Thoracic aorta (tissue), 2 donors: ENCODE data around the gene PRPH. TPM values are rescaled to one million over a fixed set of nuclear protein-coding genes. Genes with fewer than 3 reads are reported as not detected.
A peak's percentile ranks its signal among the peaks of the same experiment; 100 is the strongest.

Experiments used
- ATAC-seq: fragments of 150-250 bp; one replicate; pipeline ENCODE4 v1.8.0; 2017; ENCODE audit warnings: low read depth; ENCODE audit not compliant: insufficient number of reproducible peaks, low FRiP score
- DNase-seq: peaks from one replicate; pipeline ENCODE4 v3.0.0-alpha.2; 2020; ENCODE audit warnings: low spot score
- H3K27ac ChIP-seq, 2 donors: fragments of 200-600 bp; sonication (generic); 1 replicate in 1 of 2; 2 replicates in 1 of 2; pipeline ENCODE4 v1.5.1; 2016; ENCODE audit warnings: mild to moderate bottlenecking in 2 of 2, moderate library complexity in 2 of 2
- H3K27me3 ChIP-seq: fragments of 200-600 bp; sonication (generic); replicated peaks from 2 replicates; pipeline ENCODE4 v1.6.0; 2016; ENCODE audit warnings: mild to moderate bottlenecking; ENCODE audit not compliant: insufficient read depth
- H3K36me3 ChIP-seq: fragments of 200-600 bp; sonication (generic); one replicate; pipeline ENCODE4 v1.5.1; 2016
- H3K4me1 ChIP-seq, 2 donors: fragments of 200-600 bp; sonication (generic); 1 replicate in 1 of 2; 2 replicates in 1 of 2; pipeline versions ENCODE4 v1.5.1 to v1.6.0; 2016; ENCODE audit warnings: low read depth in 2 of 2, mild to moderate bottlenecking in 1 of 2; ENCODE audit not compliant: control insufficient read depth in 1 of 2
- H3K4me3 ChIP-seq: fragments of 200-600 bp; sonication (generic); 2 replicates; pipeline ENCODE4 v1.5.1; 2016; ENCODE audit warnings: mild to moderate bottlenecking
- H3K9me3 ChIP-seq: fragments of 200-600 bp; sonication (generic); 2 replicates; pipeline ENCODE4 v1.5.1; 2016
- CTCF ChIP-seq: fragments of 200-600 bp; sonication (generic); IDR thresholded peaks from one replicate; pipeline ENCODE4 v1.5.1; 2019; ENCODE audit warnings: antibody characterized with exemption
- total RNA-seq, 2 donors: library from RNA; depleted of rRNA; stranded (reverse); fragments of >200 nt; gene quantifications; one replicate each; pipeline versions ENCODE4 v1.1.0 to v1.2.3, GENCODE V29; 2016

PRPH gene
- total RNA-seq, 2 donors from 2014 or later: 2.5 TPM; not detected in 1

GRCh38 chr12:49294804-49295081 is 204 bp upstream of the PRPH start:
- H3K27me3 ChIP-seq: peaks cover 12% of the 10 kb centered on the region
- no peak for TF ChIP-seq CTCF
- DNase-seq: no peak

GRCh38 chr12:49296034-49296835 is 1.3 kb downstream of the PRPH start:
- H3K9me3 ChIP-seq: no peaks in the 10 kb centered on the region
- no peak for ATAC-seq
- H3K36me3 ChIP-seq: no peaks in the 10 kb centered on the region
- peak overlapping the region; percentile 51 for H3K4me3 ChIP-seq
- peaks cover 17 to 42% of the 10 kb centered on the region in 2 donors for H3K4me1 ChIP-seq
- DNase-seq: no peak
- peak overlapping the region in 1 of 2 donors; percentile 23 for H3K27ac ChIP-seq
- peaks cover 12% of the 10 kb centered on the region for H3K27me3 ChIP-seq
- peak; percentile 64 for TF ChIP-seq CTCF

More at GRCh38 chr12:49294804-49295081, 204 bp upstream of the PRPH start:
- no peak overlapping the region for H3K27ac ChIP-seq
- H3K9me3 ChIP-seq: no peaks in the 10 kb centered on the region
- ATAC-seq: no peak
- peaks cover 17 to 42% of the 10 kb centered on the region in 2 donors for H3K4me1 ChIP-seq
- no peak overlapping the region for H3K4me3 ChIP-seq
- H3K36me3 ChIP-seq: no peaks in the 10 kb centered on the region

GRCh38 chr12:49296836-49297694 is 2.1 kb downstream of the PRPH start:
- no peaks in the 10 kb centered on the region for H3K9me3 ChIP-seq
- peak overlapping the region; percentile 51 for H3K4me3 ChIP-seq
- ATAC-seq (no peak), DNase-seq (no peak)
- no peak for TF ChIP-seq CTCF
- peaks cover 17 to 40% of the 10 kb centered on the region in 2 donors for H3K4me1 ChIP-seq
- peaks cover 12% of the 10 kb centered on the region for H3K27me3 ChIP-seq
- H3K36me3 ChIP-seq: no peaks in the 10 kb centered on the region
- no peak overlapping the region for H3K27ac ChIP-seq

- H3K9me3 ChIP-seq: no peaks in the 10 kb centered on the region
- DNase-seq: no peak
- H3K4me3 ChIP-seq: no peak overlapping the region
- no peak overlapping the region for H3K27ac ChIP-seq
- peaks cover 16 to 34% of the 10 kb centered on the region in 2 donors for H3K4me1 ChIP-seq
- H3K27me3 ChIP-seq: peaks cover 12% of the 10 kb centered on the region
- ATAC-seq: no peak
- no peaks in the 10 kb centered on the region for H3K36me3 ChIP-seq
- no peak for TF ChIP-seq CTCF
Observed at GRCh38 chr12:49297695-49298060, 2.7 kb downstream of the PRPH start.

- Histone ChIP-seq H3K27me3 (peaks cover 12% of the 10 kb centered on the region), H3K36me3 (no peaks in the 10 kb centered on the region), H3K4me1 (peaks cover 11 to 29% of the 10 kb centered on the region in 2 donors), H3K27ac (no peak overlapping the region), H3K9me3 (no peaks in the 10 kb centered on the region), H3K4me3 (no peak overlapping the region)
- DNase-seq: no peak
- TF ChIP-seq CTCF: no peak
- no peak for ATAC-seq
Observed at GRCh38 chr12:49298160-49298559, 3.2 kb downstream of the PRPH start.
